IPS DF 4.7 (cell line): ENCODE data around the gene CHMP6.
A peak's percentile ranks its signal among the peaks of the same experiment; 100 is the strongest.

Source experiments
- DNase-seq: peaks from one replicate; pipeline ENCODE4 v3.0.0-alpha.2; 2013; ENCODE audit warnings: low spot score; ENCODE audit errors: extremely low read depth

Gene CHMP6

GRCh38 chr17:80970762-80971703, 20.6 kb upstream of the CHMP6 start:
- no peak for DNase-seq

- DNase-seq, result no peak
Measured at GRCh38 chr17:80971704-80972304, 19.8 kb upstream of the CHMP6 start.

- no peak for DNase-seq
Measured at GRCh38 chr17:80976701-80977100, 14.9 kb upstream of the CHMP6 start.

- DNase-seq, result no peak
Measured at GRCh38 chr17:80977172-80977571, 14.5 kb upstream of the CHMP6 start.

GRCh38 chr17:80978499-80979497, 12.8 kb upstream of the CHMP6 start:
- DNase-seq, result no peak

- no peak for DNase-seq
Measured at GRCh38 chr17:80979547-80980378, 11.9 kb upstream of the CHMP6 start.

GRCh38 chr17:80980397-80981061, 11.1 kb upstream of the CHMP6 start:
- DNase-seq, result no peak

GRCh38 chr17:80981062-80981902, 10.4 kb upstream of the CHMP6 start:
- DNase-seq, result no peak

- no peak for DNase-seq
Measured at GRCh38 chr17:80981929-80982425, 9.7 kb upstream of the CHMP6 start.

GRCh38 chr17:80982426-80982974, 9.1 kb upstream of the CHMP6 start:
- DNase-seq, result no peak

- no peak for DNase-seq
Measured at GRCh38 chr17:80983545-80983944, 8.1 kb upstream of the CHMP6 start.

GRCh38 chr17:80984749-80985148, 6.9 kb upstream of the CHMP6 start:
- DNase-seq, result peak; percentile 72

GRCh38 chr17:80986046-80986445, 5.6 kb upstream of the CHMP6 start:
- DNase-seq, result no peak

- no peak for DNase-seq
Measured at GRCh38 chr17:80986816-80987475, 4.7 kb upstream of the CHMP6 start.

- DNase-seq, result no peak
Measured at GRCh38 chr17:80987941-80988461, 3.6 kb upstream of the CHMP6 start.

- DNase-seq, result no peak
Measured at GRCh38 chr17:80989586-80989913, 2.1 kb upstream of the CHMP6 start.

- DNase-seq, result no peak
Measured at GRCh38 chr17:80990921-80991644, 558 bp upstream of the CHMP6 start.
